Stromal cell of bone marrow (primary cell): ENCODE data around the gene TNFSF15.

Source experiments
- DNase-seq: peaks from one replicate; pipeline ENCODE4 v3.0.0-alpha.2; 2012; ENCODE audit warnings: low read depth

Gene TNFSF15

DNA sequence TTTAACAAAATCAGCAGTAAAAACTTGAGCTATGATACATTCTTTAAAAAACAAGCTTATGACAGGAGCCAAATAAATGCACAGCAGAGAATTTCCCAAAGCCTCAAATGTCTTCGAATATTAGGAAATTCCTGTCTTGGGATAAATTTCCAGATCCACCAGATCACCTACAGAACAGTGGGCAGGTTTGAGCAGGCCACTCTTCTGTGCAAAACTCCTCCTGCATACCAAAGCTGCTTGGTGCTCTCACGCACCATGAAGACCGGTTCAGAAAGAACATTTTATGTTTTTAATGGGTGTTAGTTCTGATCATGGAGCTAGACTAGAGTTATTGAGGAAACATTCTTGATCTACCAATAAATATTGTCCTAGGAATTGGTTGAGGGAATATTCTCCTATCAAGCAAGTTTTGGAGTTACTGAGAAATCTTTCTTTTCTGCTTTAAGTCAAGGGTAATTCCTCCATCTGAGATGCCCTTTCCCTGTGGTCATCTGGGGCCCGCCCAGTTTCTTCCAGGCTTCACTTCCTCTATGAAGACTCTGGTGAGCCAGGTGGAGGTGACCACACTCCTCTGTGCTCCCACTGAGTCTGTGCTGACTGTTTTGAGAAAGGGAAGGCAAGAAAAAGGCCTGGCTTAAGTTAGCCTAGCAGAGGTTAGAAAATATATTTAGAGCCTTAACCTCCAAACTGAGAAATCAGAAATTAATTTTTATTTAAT lies 17.9 kb downstream of the TNFSF15 start:
- no peak for DNase-seq

GRCh38 chr9:114787214-114787613 lies 18.6 kb downstream of the TNFSF15 start:
- no peak for DNase-seq

DNA sequence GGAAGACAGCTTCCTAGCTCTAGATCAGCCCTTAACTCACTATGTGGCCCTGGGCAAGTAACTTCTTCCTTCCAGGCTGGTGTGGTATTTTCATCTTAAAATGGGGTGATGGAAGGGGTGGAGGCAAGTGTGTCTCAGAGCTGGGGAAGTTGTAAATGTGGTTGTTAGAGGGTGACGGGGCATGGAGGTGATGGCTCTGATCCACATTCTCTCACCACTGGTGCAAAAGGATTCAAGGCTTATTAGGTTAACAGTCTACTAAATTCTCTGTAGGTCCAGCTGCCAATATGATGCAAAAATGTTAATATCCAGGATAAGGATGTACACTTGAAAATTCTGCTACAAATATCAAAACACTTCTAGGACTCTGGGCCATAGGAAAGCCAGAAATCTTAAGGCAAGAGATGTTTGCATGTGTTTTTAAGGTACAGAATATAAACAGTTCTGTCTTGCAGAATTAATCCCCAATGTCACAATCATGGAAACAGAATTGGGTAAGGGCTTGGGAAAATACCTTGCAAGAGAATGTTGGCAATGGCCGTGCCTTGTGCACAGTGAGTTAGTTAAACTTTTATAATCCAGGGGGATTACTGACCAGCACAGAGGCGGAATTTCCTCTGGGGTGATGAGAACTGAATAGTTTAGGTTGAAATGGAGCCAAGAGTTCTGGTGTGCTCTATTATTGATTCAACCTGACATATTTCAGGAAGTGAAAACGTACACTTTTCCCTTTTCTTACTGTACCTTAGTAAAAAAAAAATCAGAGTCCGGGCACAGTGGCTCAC lies 19.8 kb downstream of the TNFSF15 start:
- DNase-seq, result no peak

- DNase-seq, result no peak
Observed at GRCh38 chr9:114784721-114785279, 21.0 kb downstream of the TNFSF15 start.

GRCh38 chr9:114782586-114782985 lies 23.3 kb downstream of the TNFSF15 start:
- no peak for DNase-seq

GRCh38 chr9:114779352-114779845 lies 26.4 kb downstream of the TNFSF15 start:
- DNase-seq, result peak; percentile 53

- DNase-seq, result no peak
Observed at GRCh38 chr9:114777821-114778609, 27.8 kb downstream of the TNFSF15 start.

DNA sequence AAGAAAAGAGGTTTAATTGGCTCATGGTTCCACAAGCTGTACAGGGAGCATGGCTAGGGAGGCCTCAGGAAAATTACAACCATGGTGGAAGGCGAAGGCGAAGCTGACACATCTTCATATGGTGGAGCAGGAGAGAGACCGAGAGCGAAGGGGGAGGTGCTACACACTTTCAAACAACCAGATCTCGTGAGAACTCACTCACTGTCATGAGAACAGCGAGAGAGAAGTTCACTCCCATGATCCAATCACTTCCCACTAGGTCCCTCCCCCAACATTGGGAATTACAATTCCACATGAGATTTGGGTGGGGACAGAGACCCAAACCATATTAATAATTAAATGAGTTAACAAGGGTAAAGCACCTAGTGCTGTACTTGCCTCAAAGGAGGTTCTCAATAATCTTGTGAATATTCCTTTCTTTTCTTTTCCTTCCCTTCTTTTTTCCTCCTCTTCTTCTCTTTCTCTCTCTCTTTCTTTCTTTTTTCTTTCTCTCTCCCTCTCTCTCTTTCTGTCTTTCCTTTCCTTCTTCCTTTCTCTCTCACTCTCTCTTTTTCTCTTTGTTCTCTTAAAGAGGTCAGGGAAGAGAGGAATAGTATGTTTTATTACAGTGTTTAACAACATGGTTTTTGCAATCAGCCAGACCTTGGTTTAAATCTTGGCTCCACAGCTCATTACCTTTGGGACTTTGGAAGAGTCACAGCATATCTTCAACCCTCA lies 29.0 kb downstream of the TNFSF15 start:
- DNase-seq, result no peak

- DNase-seq, result no peak
Observed at GRCh38 chr9:114775981-114776380, 29.9 kb downstream of the TNFSF15 start.

DNA sequence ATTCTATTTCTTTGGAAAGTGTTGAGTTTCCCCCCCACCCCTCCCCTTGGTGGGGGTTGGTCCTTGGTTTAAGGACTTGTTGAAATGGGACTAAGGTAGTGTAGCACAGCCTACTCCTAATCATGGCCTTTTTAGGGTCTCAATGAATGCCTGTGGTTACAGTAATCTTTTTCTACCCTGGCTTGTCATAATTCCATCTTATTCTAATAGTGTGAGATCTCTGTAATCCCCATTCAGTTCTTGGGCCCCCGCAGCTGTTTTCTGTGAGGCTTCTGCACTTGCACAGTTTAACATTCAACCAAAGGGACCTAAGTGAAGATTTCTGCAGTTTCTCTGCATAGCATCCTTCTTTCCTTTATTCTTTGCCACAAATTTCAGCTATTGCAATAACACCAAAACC lies 30.7 kb downstream of the TNFSF15 start:
- DNase-seq, result no peak

DNA sequence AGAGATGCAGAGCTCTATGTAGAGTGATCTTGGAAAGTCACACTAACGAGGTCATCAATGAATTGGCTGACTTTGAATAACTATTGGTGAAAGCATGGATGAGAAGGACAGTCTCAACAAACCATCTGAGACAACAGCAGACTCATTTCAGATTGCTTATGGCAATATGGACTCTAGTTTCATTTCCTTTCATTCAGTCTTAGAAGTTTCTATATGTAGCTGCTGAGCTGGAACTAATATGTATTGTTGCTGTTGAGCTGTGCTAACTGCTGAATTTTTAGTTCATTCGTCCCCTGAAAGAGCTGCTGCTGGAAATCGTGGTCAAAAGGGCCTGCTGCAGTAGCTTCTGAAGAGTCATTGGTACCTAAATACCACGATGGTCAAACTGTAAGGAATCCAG lies 31.3 kb downstream of the TNFSF15 start:
- no peak for DNase-seq

- no peak for DNase-seq
Observed at GRCh38 chr9:114771889-114772288, 34.0 kb downstream of the TNFSF15 start.

DNA sequence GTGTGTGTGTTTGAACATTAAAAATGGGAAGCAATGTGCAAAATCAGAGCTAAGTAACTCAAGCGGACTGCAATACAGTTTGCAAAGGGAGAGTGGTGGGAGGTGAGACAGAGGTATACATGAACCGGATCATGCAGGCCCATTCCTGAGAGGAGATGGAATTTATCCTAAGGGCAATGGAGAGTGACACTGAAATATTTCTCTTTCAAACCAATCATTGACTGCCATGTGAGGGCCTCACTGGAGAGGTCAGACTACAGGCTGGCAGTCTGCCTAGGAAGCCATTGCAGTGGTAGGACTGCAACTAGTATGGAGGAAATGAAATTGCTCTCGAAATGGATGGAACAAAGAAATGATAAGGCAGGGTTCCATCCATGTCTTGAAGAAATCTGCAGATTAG lies 34.8 kb downstream of the TNFSF15 start:
- DNase-seq, result no peak

- peak; percentile 46 for DNase-seq
Observed at GRCh38 chr9:114769624-114770023, 36.2 kb downstream of the TNFSF15 start.

DNA sequence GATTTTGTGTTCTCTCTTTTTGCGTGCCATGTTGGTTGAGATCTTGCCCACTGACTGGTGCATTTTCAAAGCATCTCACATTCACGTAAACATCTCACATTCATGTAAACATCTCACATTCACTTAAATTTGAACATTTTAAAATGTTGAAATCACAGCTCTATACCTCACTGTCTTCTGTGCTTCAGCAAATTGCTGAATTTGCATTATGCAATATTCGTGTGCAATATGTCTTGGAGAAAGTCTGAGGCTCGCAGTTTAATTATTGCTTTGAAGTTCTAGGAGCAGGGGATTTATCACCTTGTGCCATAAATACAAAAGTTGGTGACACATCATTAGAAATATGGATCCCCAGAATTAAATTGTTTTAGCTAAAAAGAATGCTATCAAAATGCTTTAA lies 42.6 kb downstream of the TNFSF15 start:
- no peak for DNase-seq

GRCh38 chr9:114761523-114761922 lies 44.3 kb downstream of the TNFSF15 start:
- DNase-seq, result no peak

- no peak for DNase-seq
Observed at GRCh38 chr9:114759512-114760341, 46.1 kb downstream of the TNFSF15 start.

DNA sequence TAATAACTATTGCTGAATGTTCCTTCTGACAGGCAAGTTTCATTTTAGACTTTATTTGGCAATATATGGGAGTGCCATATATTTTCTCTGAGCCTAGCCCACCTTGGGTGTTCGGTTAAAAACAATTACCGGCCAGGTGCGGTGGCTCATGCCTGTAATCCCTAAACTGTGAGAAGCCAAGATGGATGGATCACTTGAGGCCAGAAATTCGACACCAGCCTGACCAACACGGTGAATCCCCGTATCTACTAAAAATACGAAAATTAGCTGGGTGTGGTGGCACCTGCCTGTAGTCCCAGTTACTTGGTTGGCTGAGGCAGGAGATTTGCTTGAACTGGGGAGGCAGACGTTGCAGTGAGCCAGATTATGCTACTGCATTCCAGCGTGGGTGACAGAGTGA lies 47.9 kb downstream of the TNFSF15 start:
- no peak for DNase-seq

DNA sequence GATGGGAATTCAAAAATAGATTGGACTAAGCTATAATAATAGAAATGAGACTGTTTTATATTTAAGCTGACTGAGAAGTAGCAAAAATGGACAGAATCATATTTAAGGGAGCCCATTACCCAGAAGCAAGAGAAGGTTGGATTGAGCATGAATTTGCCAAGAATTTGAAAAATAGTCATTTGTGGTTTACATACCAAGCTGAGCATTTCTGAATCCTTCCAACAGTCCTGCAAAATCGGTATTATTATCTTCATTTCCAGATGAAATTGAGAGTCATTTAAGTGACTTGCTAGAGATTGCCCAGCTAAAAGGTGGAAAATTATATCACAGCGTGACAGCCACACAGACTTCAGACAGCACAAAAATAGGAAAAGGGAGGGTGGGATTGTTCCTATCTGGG lies 48.4 kb downstream of the TNFSF15 start:
- DNase-seq, result no peak

GRCh38 chr9:114756920-114757319 lies 48.9 kb downstream of the TNFSF15 start:
- DNase-seq, result no peak

DNA sequence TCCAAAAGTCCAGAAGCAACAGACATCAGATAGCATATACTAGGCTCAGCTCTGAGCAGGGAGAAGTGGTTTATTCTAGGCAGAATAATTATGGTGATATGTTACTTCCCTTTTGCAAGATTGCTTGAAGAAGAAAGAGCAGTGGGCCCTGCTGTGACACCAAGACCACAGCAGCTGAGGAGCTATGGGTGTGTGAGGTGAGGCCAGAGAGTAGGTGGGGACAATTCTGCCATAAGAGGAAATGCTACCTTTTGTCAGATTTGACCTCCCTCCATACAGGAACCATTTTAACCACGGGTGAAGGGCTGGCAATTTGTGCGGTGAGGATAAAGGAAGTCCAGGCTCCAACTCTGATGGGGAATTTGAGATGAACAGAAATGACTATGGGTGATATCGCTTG lies 51.3 kb downstream of the TNFSF15 start:
- no peak for DNase-seq
